Astrocyte of the cerebellum (primary cell): ENCODE measurements around the gene ATXN1L.

Experiments used
- DNase-seq: peaks from one replicate; pipeline ENCODE4 v3.0.0-alpha.2; 2011; ENCODE audit warnings: low read depth
- H3K4me3 ChIP-seq: 2 replicates; pipeline ENCODE4 v1.5.1; 2011; ENCODE audit warnings: mild to moderate bottlenecking, low read depth, low read length, moderate library complexity
- in situ Hi-C: cut with HindIII; loops from 2 replicates; pipeline ENCODE4 v1.10.0; 2017; ENCODE audit warnings: low sequenced_read_pairs
- TF ChIP-seq, protein P1 (sequence below): IDR thresholded peaks from 2 replicates; pipeline ENCODE4 v1.5.1; 2012; ENCODE audit warnings: low read length, low read depth, moderate library complexity, mild to moderate bottlenecking; ENCODE audit errors: missing control alignments

ATXN1L gene

DNA sequence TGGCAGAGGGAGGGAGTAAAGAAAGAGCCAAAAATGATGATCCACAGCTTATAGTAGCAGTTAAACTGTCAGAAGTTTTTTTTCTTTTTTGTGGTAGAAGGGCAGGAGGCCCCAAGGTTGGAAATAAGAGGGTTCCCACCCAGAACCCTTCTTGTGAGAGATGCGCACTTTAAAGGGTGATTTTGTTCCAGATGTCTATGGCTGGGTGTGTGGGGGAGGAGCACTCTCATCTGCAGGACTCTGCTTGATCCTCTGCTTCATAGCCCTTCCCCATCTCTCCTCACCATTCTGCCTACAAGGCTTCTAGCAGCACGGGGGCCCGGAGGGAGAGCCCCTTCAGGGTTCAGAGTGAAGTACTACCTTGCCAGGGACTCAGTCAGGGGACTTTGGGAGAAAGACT lies 6.4 kb downstream of the ATXN1L start:
- TF ChIP-seq, protein P1, sequence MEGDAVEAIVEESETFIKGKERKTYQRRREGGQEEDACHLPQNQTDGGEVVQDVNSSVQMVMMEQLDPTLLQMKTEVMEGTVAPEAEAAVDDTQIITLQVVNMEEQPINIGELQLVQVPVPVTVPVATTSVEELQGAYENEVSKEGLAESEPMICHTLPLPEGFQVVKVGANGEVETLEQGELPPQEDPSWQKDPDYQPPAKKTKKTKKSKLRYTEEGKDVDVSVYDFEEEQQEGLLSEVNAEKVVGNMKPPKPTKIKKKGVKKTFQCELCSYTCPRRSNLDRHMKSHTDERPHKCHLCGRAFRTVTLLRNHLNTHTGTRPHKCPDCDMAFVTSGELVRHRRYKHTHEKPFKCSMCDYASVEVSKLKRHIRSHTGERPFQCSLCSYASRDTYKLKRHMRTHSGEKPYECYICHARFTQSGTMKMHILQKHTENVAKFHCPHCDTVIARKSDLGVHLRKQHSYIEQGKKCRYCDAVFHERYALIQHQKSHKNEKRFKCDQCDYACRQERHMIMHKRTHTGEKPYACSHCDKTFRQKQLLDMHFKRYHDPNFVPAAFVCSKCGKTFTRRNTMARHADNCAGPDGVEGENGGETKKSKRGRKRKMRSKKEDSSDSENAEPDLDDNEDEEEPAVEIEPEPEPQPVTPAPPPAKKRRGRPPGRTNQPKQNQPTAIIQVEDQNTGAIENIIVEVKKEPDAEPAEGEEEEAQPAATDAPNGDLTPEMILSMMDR: no peak
- in situ Hi-C loops: no loop called here
- no peak for DNase-seq
- no peak overlapping the region for H3K4me3 ChIP-seq

DNA sequence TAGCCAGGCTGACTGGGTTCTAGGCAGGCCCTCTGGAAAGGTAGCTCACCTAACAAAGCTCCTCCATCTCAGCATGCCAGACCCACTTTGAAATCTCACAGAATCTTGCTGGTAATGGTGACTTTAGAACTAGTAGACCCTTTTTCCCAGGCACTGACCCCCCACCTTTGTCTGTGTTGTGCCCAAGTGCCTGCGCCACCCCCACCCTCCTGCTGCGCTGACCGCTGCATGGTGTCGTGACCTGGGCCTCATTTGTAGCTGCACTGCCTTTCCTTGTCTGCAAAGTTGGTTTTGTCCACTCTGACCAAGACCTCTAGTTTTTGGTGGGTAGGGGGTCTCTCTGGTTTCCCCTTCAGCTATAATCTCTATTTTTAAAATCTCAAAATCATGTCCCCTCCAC lies 6.8 kb downstream of the ATXN1L start:
- in situ Hi-C loops: no loop called here
- no peak overlapping the region for H3K4me3 ChIP-seq
- DNase-seq: no peak
- TF ChIP-seq, protein P1: no peak

DNA sequence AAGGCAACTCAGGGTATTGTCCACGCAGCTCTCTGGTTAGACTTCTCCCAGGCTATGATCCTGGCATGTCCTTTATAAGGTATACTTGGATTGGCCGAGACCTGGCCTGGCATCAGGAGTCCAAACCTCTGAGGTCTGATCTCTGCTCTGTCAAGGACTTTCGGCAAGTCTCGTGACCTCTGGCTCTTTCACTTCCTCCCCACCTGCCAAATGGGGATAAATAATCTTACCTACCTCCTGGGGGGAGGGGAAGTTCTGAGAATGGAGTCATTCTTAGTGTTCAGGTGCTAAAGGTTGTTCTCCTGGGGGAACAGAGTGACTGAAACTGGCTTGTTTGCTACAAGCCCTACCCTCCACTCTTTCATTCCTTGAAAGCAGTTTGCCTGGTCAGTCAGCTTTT lies 7.6 kb downstream of the ATXN1L start:
- TF ChIP-seq, protein P1: no peak
- in situ Hi-C loops: no loop called here
- no peak for DNase-seq
- H3K4me3 ChIP-seq: no peak overlapping the region

DNA sequence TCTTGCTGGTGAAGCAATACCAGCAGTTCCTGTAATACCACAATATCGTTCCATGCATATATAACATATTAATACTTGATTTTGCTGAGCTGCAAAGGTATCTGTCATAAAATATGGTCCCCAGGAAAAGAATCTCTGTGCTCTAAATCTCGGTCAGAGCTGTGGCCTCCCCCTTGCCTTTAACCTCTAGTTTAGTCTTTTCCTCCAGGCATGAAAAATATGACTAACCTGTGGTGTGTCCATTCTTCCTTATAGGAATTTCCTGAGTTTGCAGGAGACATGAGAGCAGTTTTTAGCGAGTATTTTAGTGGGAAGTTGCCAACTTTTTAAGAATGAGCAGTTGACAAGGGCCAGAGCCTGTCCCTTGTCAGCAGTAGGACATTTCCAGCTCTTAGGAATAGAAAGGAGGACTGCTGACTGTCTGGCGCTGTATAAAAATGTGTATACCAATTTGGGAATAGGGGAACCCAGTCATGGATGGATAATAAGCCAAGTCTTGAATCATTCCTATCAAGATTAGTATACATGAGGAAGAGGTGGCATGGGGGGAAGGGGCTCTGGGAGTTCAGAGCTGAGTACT lies 8.7 kb downstream of the ATXN1L start:
- TF ChIP-seq, protein P1: no peak
- in situ Hi-C loops: no loop called here
- H3K4me3 ChIP-seq: no peak overlapping the region
- no peak for DNase-seq

DNA sequence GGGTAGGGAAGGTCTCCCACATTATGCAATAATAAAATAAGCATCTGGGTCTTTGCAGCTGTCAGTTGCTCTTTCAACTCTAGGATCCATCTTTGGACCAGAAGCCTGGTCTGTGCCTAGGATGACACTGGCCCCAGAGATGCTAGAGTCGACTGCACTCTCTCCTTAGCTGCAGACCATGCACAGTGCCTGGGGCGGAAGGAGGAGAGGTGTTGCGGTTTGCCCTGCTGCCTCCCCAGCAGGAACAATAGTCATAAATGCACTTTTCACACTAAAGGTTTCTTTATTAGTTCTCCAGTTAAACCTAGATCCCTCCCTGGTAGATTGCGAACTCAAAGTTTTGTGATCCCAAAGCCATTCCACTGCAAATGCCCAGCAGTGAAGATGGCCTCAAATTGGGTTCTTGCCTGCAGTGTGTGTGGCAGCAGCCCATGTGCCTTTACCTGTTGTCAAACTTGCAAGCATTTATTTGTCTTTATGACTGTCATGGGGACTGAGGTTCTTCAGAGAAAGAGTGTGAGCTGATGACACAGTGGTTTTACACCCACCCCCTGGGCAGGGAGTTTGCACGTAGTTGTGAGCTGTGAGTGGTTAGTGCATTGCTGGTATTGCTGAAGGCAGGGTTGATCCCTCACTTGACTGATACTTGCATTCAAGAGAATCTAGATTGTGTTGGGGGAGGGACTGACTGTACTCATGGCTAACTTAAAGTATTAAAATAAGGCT lies 10.3 kb downstream of the ATXN1L start:
- no peak for DNase-seq
- TF ChIP-seq, protein P1: no peak

DNA sequence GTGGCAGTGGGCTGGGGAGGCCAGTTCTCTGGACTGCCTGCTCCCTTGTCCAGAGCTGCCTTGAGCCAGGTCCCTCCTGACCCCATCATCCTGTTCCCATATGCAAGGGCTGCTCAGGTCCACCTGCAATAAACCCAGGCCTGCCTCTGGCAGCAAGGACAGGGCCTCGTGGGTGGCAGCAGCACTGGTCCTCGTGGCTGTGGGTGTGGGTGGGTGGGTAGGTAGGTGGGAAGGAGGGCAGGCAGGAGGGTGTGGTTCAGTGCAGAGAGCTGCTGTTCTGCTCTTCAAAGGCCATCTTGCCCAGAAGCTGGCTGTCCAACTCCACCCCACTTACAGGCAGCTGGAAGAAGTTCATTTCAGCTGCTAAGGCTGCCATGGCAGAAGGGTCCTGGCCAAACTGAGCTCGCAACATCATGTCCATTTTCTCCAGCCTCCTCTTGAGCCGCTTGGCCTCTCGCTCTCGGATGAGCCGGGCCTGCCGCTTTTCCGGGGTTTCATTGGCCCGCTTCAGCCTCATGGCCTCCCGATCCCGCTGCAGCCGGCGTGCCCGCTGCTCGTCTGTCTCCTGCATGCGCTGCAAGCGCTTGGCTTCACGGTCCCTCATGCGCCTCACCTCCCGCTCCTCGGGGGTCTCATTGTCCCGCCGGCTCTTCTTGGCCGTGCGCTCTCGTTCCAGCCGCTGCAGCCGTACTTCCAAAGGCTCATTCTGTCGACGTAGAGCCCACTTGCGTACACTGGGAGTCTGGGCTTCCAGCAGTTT lies 14.2 kb downstream of the ATXN1L start:
- no peak overlapping the region for H3K4me3 ChIP-seq
- DNase-seq: no peak
- TF ChIP-seq, protein P1: no peak
- in situ Hi-C loops: no loop called here

More for the DNA sequence above, 10.3 kb downstream of the ATXN1L start:
- no peak overlapping the region for H3K4me3 ChIP-seq
- in situ Hi-C loops: no loop called here
